Stimulated activated CD8-positive, alpha-beta memory T cell treated with anti-CD3 and anti-CD28 coated beads, Interleukin-4, amount 100 ng/mL, for 24 hours (primary cell): ENCODE results near the gene PIK3R6.

ENCODE experiments used
- DNase-seq: peaks from one replicate; pipeline ENCODE4 v3.0.0-alpha.2; 2020; ENCODE audit warnings: low read depth

Gene PIK3R6

DNA sequence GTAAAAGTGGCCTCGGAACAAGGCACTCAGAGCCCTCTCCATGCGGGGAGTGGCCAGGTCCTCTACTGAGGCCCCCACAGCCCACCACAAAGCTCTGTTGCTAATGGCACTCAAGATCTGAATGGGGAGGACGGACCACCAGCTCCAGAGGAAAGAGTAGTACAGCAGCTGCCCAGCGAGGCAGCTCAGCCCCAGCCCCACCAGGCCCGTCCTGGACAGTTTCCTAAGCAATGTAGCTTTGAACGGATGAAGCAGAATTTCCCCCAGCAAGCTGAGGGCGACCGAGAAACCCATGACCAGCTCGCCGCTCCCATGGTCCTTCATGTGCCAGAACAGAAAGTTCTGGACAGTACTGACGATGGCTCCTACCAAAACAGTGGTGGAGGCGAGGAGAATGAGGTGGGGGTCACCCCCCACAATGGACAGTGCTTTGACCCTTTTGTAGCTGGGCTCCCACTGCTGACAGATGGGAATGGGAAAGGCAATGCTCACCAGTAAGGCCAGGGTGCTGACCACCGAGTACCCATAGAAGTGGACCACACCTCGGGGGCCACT, 69.8 kb downstream of the PIK3R6 start:
- no peak for DNase-seq

GRCh38 chr17:8794636-8795035, 72.8 kb downstream of the PIK3R6 start:
- DNase-seq: no peak

- DNase-seq: no peak
Measured at GRCh38 chr17:8793649-8794048, 73.8 kb downstream of the PIK3R6 start.

DNA sequence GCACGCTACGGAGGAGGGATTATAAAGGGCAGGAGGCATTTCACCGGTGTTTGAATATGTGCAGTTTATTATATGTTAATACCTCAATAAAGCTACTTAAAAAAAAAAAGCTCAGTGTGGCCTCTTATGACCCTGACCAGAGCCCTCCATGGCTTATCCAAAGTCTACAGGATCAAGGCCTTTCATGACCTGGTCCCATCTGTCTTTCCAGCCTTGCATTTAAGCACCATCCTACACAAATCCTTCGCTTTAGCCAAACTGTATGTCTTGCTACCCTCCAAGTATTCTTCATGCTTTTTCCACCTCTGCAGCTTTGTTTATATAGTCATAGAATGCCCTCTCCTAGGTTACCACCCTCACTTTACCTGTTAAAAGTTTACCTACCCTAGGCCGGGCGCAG, 74.8 kb downstream of the PIK3R6 start:
- no peak for DNase-seq

DNA sequence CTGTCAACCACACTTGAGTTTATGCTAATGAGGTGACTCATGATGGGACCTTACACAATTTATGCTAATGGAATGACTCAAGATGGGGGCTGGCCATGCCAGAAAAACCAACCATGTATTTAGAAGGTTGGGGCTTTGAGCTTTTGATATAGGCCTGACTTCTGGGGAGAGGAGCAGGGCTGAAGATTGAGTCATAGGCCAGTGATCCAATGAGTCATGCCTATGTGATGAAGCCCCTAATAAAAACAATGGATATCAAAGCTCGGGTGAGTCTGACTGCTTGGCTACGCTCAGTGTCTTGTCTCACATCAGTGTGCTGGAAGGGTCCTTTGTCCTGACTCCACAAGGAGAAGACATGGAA, 75.6 kb downstream of the PIK3R6 start:
- no peak for DNase-seq

DNA sequence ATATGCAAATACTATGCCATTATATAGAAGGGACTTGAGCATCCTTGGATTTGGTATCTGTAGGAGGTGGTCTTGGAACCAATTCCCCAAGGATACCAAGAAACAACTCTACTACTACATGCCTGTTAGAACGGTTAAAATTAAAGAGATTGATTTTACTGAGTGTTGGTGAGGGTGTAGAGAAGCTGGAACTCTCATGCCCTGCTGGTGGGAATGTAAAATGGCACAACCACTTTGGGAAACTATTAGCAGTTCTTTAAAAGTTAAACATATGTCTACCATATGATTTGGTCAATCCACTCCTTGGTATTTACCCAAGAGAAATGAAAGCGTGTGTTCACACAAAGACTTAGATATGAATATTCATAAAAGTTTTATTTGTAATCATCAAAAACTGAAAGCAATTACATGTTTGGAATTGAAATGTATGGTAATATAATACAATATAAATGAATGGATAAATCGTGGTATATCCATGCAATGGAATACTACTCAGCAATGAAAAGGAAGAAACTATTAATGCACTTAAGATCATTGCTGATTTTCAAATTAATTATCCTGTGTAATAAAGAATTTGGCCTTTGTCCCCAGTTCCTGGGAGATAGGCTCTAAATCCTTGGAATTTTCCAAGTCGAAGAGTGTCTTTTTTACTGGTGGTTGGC, 76.1 kb downstream of the PIK3R6 start:
- no peak for DNase-seq

- no peak for DNase-seq
Measured at GRCh38 chr17:8789743-8790142, 77.7 kb downstream of the PIK3R6 start.

DNA sequence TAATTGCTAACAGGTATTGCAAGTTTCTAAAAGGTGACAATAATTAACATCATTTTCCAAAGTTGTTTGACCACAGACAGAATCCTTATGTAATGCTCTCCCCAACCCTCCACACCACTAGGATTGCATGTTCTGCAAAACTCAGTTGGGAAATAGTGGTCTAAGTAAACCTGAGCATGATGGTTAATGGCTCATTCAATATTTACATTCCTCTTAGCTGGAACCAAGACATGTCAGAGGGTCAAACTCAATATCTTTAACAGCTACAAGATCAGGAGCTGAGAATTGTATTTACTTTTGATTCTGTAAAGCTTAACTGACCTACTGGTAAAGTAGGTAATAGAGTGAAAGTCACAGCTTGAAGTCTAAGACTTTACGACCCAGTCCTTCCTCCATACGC, 78.5 kb downstream of the PIK3R6 start:
- DNase-seq: no peak

DNA sequence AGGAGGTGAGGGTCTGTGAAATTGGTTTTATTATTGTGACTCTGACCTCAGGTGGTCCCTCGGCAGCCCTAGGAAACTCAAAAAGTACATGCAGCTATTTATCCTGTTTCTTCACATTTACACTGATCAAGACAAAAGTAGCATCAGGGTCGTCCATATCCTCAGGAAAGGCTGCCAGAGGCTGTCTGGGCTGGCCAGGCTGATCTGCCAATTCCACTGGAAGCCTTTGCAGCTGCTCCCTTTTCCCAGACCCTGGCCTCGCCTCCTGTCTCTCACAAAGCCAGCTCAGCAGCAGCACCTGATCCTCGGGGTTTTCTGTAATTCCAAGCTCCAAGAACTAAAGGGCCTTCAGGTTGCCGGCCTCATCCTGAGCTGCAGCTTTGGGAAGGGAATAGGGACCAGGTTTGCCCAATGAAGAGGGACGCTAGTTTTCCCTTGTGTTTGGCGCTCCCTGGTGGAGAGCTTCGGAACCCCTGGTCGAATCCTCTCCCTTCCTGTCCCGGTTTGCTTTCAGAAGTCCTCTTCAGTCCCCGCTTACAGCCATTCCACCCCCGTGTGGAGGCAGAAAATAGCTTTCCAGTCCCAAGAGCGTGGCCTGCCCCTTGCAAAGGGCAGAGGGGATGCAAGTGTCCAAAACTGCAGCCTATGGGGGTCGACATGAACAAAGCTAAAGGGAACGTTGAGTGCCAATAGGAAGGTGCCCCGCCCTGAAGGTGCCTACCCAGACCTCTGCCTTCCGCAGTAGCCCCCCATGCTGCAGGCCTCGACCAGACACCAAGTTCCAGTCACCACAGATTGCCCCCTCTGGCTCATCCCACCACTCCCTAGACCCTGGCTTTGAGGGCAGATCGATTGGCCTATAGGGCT, 81.7 kb downstream of the PIK3R6 start:
- peak; percentile 45 for DNase-seq

GRCh38 chr17:8782176-8782575, 85.3 kb downstream of the PIK3R6 start:
- no peak for DNase-seq

DNA sequence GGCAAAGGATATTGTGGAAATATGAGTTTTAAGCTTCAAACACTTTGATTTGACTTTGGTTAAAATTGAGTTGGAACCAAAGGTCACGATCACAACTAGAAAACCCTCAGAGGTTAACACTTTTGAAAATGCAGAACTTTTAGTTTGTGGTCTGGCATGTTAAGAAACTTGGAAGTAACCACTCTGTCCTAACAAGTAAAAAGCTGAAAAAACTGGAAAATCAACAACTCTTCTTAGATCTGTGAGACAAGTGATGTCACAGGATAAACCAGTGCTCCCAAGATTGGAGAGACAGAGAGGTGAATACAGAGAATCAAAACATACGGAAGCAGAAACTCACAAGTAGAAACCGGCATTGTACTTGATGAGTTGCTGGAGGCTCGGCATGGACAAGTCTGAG, 85.7 kb downstream of the PIK3R6 start:
- DNase-seq: no peak

DNA sequence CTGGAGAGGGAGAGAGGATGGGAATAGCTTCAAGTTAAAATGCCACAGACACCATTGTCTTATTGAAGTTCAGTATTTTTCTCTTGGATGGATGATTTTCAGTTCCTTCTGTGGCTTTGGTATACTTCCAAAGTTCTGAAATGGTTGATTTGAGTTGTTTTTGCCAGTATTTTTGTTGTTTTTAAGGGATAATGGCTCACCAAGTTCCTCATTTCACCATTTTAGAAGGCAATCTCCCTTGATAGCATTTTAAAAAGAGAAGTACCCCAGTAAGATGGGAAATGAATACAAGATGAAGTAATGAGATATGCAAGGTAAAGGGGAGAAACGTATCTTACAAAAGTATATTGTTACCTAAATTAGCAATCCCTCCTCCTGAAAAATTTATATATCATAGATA, 90.6 kb downstream of the PIK3R6 start:
- no peak for DNase-seq

- no peak for DNase-seq
Measured at GRCh38 chr17:8776248-8776647, 91.2 kb downstream of the PIK3R6 start.

GRCh38 chr17:8766731-8767130, 100.7 kb downstream of the PIK3R6 start:
- DNase-seq: no peak

- no peak for DNase-seq
Measured at GRCh38 chr17:8762012-8762411, 105.5 kb downstream of the PIK3R6 start.

DNA sequence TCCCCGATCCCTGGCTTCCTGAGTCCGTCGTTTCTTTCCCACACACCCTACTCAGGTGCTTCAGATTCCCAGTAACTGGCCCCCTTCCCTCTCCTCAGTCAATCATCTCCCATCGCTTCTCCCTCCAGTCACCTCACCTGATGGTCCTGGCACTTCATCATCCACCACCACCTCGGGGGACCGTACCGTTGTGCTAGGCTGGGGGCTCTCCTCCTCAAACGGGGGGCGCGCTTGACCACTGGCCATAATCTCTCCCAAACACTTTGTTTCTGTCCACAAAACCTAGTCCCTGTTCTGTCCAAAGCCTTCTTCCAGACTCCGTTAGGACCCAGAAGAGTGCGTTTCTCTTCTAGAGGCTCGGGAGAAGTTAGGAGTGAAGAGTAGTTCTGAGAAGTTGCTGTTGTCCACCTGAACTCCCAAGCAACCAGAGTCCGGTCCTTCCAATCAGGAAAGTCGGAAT, 109.3 kb downstream of the PIK3R6 start, which contains the start of gene SPDYE4:
Gene SPDYE4, minus strand, starts transcription at position 410 of the 460 bp plus-strand sequence. Its CDS starts 164 bp downstream, at position 246.
- no peak for DNase-seq

DNA sequence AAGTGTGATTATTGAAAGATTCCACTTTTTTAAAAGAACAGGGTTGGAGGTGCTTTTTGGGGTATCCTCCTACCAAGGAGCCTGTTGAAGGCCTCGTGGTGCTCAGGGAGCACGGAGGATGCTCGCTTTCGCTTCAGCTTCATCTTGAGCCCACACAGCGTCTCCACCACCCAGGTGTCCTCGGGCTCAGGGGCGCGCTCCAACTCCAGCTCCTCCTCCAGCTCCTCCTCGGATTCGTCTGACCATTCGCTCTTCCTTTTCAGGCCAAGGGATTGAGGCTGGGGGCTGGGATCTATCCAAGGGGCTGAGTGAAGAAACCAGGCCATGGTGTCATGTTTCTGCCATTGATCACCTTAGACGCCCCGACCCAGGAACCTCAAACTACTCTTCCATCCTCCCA, 110.3 kb downstream of the PIK3R6 start:
- no peak for DNase-seq

- no peak for DNase-seq
Measured at GRCh38 chr17:8755590-8756255, 111.8 kb downstream of the PIK3R6 start.

DNA sequence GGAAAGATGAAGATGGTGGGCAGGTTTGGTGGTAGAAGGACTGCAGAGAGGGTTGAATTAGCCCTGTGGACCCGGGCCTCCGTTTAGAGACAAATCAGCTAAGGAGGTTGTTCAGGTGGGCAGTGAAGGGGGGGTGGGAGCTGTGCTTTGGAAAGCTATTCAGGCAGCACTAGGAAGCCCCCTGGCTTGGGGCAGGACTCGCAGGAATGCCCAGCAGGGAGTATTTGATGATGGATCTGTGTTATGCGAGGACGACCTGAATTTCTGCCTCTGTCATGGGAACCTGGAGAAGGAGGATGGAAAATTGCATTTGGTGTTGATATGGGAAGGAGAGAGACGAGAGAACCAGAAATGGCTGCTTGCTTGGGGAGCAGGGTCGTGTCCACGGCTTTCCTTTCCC, 112.6 kb downstream of the PIK3R6 start:
- DNase-seq: no peak

GRCh38 chr17:8753976-8754440, 113.5 kb downstream of the PIK3R6 start:
- no peak for DNase-seq

DNA sequence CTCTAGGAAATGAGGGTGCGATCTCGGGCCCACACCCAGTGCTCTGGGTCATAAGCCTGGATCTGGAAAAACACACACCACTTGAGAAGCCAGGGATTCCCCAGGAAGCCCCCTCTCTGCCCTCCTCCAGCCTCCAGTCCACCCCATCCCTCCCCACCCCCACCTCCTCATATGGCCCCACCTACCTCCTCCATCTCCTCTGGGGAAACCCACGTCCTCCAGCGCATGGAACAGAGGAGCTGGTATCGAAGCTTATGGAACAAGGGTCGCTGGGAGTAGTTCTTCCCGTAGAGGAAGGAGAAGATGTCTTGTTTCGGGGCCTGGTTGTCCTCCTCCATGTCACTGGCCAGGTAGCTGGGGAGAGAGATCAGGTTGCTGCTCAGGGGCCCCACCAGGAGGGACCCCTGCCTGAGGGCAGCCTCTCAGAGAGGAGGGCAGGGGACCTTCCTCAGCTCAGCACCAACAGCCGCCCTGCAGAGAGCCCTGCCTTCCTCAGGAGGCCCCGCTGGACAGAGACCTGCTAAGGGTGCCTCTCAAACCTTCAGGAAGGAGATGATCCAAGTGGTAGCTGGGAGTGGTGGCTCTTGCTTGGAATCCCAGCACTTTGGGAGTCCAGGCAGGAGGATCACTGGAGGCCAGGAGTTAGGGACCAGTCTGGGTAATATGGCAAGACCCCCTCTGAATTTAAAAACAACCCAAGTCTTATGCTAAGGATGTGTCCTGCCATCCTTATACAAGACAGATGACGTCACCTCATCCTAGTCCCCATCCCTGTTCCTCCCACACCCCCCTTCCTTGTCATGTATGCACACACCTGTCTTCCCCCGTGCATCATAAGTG, 114.1 kb downstream of the PIK3R6 start:
- DNase-seq: no peak
